HepG2 (cell line): Measurements from ENCODE around the gene CLDN15. TPM values are rescaled to one million over a fixed set of nuclear protein-coding genes. Genes with fewer than 3 reads are reported as not detected.

ENCODE experiments used
- AGO1 ChIP-seq: fragments of 200-400 bp; formaldehyde crosslinking; IDR thresholded peaks from 2 replicates; pipeline ENCODE4 v1.6.1; 2017; ENCODE audit warnings: mild to moderate bottlenecking, low read depth, low read length, moderate library complexity; ENCODE audit not compliant: poor library complexity, severe bottlenecking
- GMEB1 ChIP-seq: sonication (generic); formaldehyde crosslinking; IDR thresholded peaks from 2 replicates; pipeline ENCODE4 v1.5.1; 2020; ENCODE audit warnings: missing genetic modification reagents, mild to moderate bottlenecking, borderline replicate concordance
- HNRNPLL ChIP-seq: fragments of 200-400 bp; formaldehyde crosslinking; IDR thresholded peaks from 2 replicates; pipeline ENCODE4 v1.6.1; 2017; ENCODE audit warnings: mild to moderate bottlenecking, low read depth, low read length; ENCODE audit not compliant: poor library complexity, severe bottlenecking
- MAZ ChIP-seq, 2 experiments: sonication (generic) in 1 of 2; formaldehyde crosslinking in 1 of 2; IDR thresholded peaks; 2 replicates each; pipeline versions ENCODE4 v1.5.0 to v1.6.1; 2012 to 2020; ENCODE audit warnings: low read depth in 2 of 2, mild to moderate bottlenecking in 2 of 2, borderline replicate concordance in 1 of 2, improper control_type of control experiment in 1 of 2, low read length in 1 of 2, missing genetic modification reagents in 1 of 2, moderate library complexity in 1 of 2
- MZF1 ChIP-seq: sonication (generic); formaldehyde crosslinking; IDR thresholded peaks from 2 replicates; pipeline ENCODE4 v1.8.1; 2023; ENCODE audit warnings: mild to moderate bottlenecking, missing genetic modification reagents, borderline replicate concordance
- NCOA1 ChIP-seq: sonication (generic); formaldehyde crosslinking; IDR thresholded peaks from 2 replicates; pipeline ENCODE4 v1.9.0; 2021; ENCODE audit warnings: missing genetic modification reagents
- NFE2L2 ChIP-seq: fragments of 150-350 bp; IDR thresholded peaks from 2 replicates; pipeline ENCODE4 v1.6.1; 2014; ENCODE audit warnings: low read length
- PITX1 ChIP-seq: sonication (generic); formaldehyde crosslinking; IDR thresholded peaks from 2 replicates; pipeline ENCODE4 v1.5.1; 2020; ENCODE audit warnings: mild to moderate bottlenecking, missing genetic modification reagents
- SALL1 ChIP-seq: sonication (generic); formaldehyde crosslinking; IDR thresholded peaks from 2 replicates; pipeline ENCODE4 v1.8.0; 2022; ENCODE audit warnings: mild to moderate bottlenecking, missing genetic modification reagents
- SIX4 ChIP-seq: sonication (generic); formaldehyde crosslinking; IDR thresholded peaks from 2 replicates; pipeline ENCODE4 v1.4.0; 2020; ENCODE audit warnings: missing genetic modification reagents
- SMAD1 ChIP-seq: sonication (generic); formaldehyde crosslinking; IDR thresholded peaks from 2 replicates; pipeline ENCODE4 v1.4.0; 2020; ENCODE audit warnings: missing genetic modification reagents, low read depth, mild to moderate bottlenecking, borderline replicate concordance
- SNAI1 ChIP-seq: sonication (generic); formaldehyde crosslinking; IDR thresholded peaks from 2 replicates; pipeline ENCODE4 v1.5.0; 2020; ENCODE audit warnings: mild to moderate bottlenecking, missing genetic modification reagents, borderline replicate concordance
- SOX13 ChIP-seq, 3 experiments: fragments of 450-650 bp in 1 of 3; sonication (generic) in 1 of 3; formaldehyde crosslinking in 1 of 3; IDR thresholded peaks in 2 of 3; conservative IDR thresholded peaks in 1 of 3; 2 replicates each; pipeline versions ENCODE4 v1.5.0 to v1.6.1; 2016 to 2020; ENCODE audit warnings: antibody characterized with exemption in 1 of 3, mild to moderate bottlenecking in 1 of 3, missing compliant biosample characterization in 1 of 3, missing genetic modification reagents in 1 of 3, moderate library complexity in 1 of 3
- STAT6 ChIP-seq: sonication (generic); formaldehyde crosslinking; IDR thresholded peaks from 2 replicates; pipeline ENCODE4 v1.4.0; 2020; ENCODE audit warnings: missing genetic modification reagents, mild to moderate bottlenecking, borderline replicate concordance
- TCF7L2 ChIP-seq: IDR thresholded peaks from 2 replicates; pipeline ENCODE4 v1.6.1; 2011; ENCODE audit warnings: mild to moderate bottlenecking, low read depth, low read length, moderate library complexity
- TOE1 ChIP-seq: sonication (generic); formaldehyde crosslinking; IDR thresholded peaks from 2 replicates; pipeline ENCODE4 v1.4.0; 2020; ENCODE audit warnings: mild to moderate bottlenecking, missing genetic modification reagents
- U2AF2 ChIP-seq: fragments of 200-400 bp; formaldehyde crosslinking; IDR thresholded peaks from 2 replicates; pipeline ENCODE4 v1.6.1; 2017; ENCODE audit warnings: low read depth, mild to moderate bottlenecking, low read length
- XRCC5 ChIP-seq: fragments of 200-400 bp; formaldehyde crosslinking; optimal IDR thresholded peaks from 2 replicates; pipeline ENCODE3; 2017; ENCODE audit warnings: mild to moderate bottlenecking, low read length
- ZMYM2 ChIP-seq: sonication (generic); formaldehyde crosslinking; IDR thresholded peaks from 2 replicates; pipeline ENCODE4 v1.8.0; 2022; ENCODE audit warnings: mild to moderate bottlenecking, missing genetic modification reagents
- ZNF468 ChIP-seq: sonication (generic); formaldehyde crosslinking; IDR thresholded peaks from 2 replicates; pipeline ENCODE4 v1.8.0; 2022; ENCODE audit warnings: mild to moderate bottlenecking, moderate library complexity, missing genetic modification reagents
- ZNF556 ChIP-seq: sonication (generic); formaldehyde crosslinking; IDR thresholded peaks from 2 replicates; pipeline ENCODE4 v1.4.0; 2020; ENCODE audit warnings: mild to moderate bottlenecking, missing genetic modification reagents, borderline replicate concordance
- ZNF761 ChIP-seq: sonication (generic); formaldehyde crosslinking; conservative IDR thresholded peaks from 2 replicates; pipeline ENCODE4 v1.4.0; 2020; ENCODE audit warnings: mild to moderate bottlenecking, missing genetic modification reagents
- ZNF777 ChIP-seq: sonication (generic); formaldehyde crosslinking; IDR thresholded peaks from 2 replicates; pipeline ENCODE4 v1.4.0; 2020; ENCODE audit warnings: missing genetic modification reagents
- ZNF879 ChIP-seq: sonication (generic); formaldehyde crosslinking; IDR thresholded peaks from 2 replicates; pipeline ENCODE4 v1.8.1; 2023; ENCODE audit warnings: missing genetic modification reagents
- ZSCAN25 ChIP-seq: sonication (generic); formaldehyde crosslinking; IDR thresholded peaks from 2 replicates; pipeline ENCODE4 v1.8.0; 2022; ENCODE audit warnings: mild to moderate bottlenecking, missing genetic modification reagents
- polyA plus RNA-seq, 8 experiments: library from polyadenylated mRNA; depleted of rRNA in 3 of 8; stranded (reverse) in 7 of 8; unstranded in 1 of 8; fragments of >200 nt; fragmentation: Illumina TruSeq in 4 of 8; extraction: Trizol in 4 of 8; gene quantifications; 2 replicates each; pipeline versions ENCODE4 v1.2.1 to v1.2.3, GENCODE V29; 2011 to 2016; ENCODE audit warnings: low read depth in 4 of 8, missing spikeins in 1 of 8, mixed read lengths in 1 of 8; ENCODE audit not compliant: insufficient read depth in 1 of 8
- total RNA-seq, 5 experiments: library from RNA; depleted of rRNA; stranded (reverse); fragments of >200 nt; fragmentation: Illumina TruSeq; extraction: Trizol; gene quantifications; 2 replicates each; pipeline ENCODE4 v1.2.3, GENCODE V29; 2016; ENCODE audit warnings: low read depth in 1 of 5
- TF ChIP-seq, protein P1 (sequence below): IDR thresholded peaks from 2 replicates; pipeline ENCODE4 v1.6.1; 2016

CLDN15 gene
- total and polyA plus RNA-seq, 2 of the 13 experiments (the other 11 are each of a cell fraction or from before 2014, with no cell fraction given) = 7.1 to 17.8 TPM

GRCh38 chr7:101245147-101245668 is 7.6 kb upstream of the CLDN15 start (continued):
- TF ChIP-seq STAT6 (CRISPR knock-in tag) (peak; percentile 84; the same call in 1 of the 2 replicates), U2AF2 (no peak), PITX1 (CRISPR knock-in tag) (no peak), XRCC5 (peak; percentile 4), ZSCAN25 (CRISPR knock-in tag) (no peak), ZNF879 (0 out of 2 replicates have a peak, but pooled peaks have one; percentile 39), NFE2L2 (no peak), HNRNPLL (peak; percentile 70), GMEB1 (peak; percentile 51; the same call in 1 of the 2 replicates), AGO1 (no peak), SOX13 (IDR thresholded peaks at IDR 0.05) (no peak), SOX13 (CRISPR knock-in tag; conservative IDR thresholded peaks at IDR 0.05 in 1 of 2, IDR thresholded peaks at IDR 0.05 in 1 of 2) (no peak), SALL1 (CRISPR knock-in tag) (peak; percentile 3; the same call in 1 of the 2 replicates), TOE1 (CRISPR knock-in tag) (no peak; the same call in 1 of the 2 replicates), ZNF556 (no peak), ZNF777 (0 out of 2 replicates have a peak, but pooled peaks have one; percentile 22), SIX4 (CRISPR knock-in tag) (no peak), MZF1 (CRISPR knock-in tag) (no peak), ZNF761 (no peak), ZMYM2 (CRISPR knock-in tag) (no peak), SMAD1 (CRISPR knock-in tag) (peak; percentile 88; the same call in 1 of the 2 replicates), SNAI1 (CRISPR knock-in tag) (no peak), ZNF468 (CRISPR knock-in tag) (0 out of 2 replicates have a peak, but pooled peaks have one; percentile 4), MAZ (IDR thresholded peaks at IDR 0.05; ENCODE audit: borderline replicate concordance, low read depth, low read length) (no peak), MAZ (CRISPR knock-in tag; IDR thresholded peaks at IDR 0.05; ENCODE audit: low read depth) (peak; percentile 58; the same call in 1 of the 2 replicates), NCOA1 (no peak), TCF7L2 (no peak)
- TF ChIP-seq, protein P1, sequence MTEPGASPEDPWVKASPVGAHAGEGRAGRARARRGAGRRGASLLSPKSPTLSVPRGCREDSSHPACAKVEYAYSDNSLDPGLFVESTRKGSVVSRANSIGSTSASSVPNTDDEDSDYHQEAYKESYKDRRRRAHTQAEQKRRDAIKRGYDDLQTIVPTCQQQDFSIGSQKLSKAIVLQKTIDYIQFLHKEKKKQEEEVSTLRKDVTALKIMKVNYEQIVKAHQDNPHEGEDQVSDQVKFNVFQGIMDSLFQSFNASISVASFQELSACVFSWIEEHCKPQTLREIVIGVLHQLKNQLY = no peak
